BLaER1 treated with 17β-estradiol and CSF1 and Interleukin-3, amounts not matched to agents 10 nM and 100 nM (cell line): Measurements from ENCODE around the gene SH3D19.

Experiments used
- H3K27ac ChIP-seq, 11 experiments: shearing (Covaris generic); formaldehyde crosslinking; 2 replicates each; pipeline ENCODE4 v1.8.1; 2022
- H3K27me3 ChIP-seq, 11 experiments: shearing (Covaris generic); formaldehyde crosslinking; 2 replicates each; pipeline ENCODE4 v1.8.1; 2022
- H3K36me3 ChIP-seq, 11 experiments: shearing (Covaris generic); formaldehyde crosslinking; 2 replicates each; pipeline ENCODE4 v1.8.1; 2022
- H3K4me1 ChIP-seq, 10 experiments: shearing (Covaris generic); formaldehyde crosslinking; 2 replicates each; pipeline ENCODE4 v1.8.1; 2022
- H3K4me2 ChIP-seq, 11 experiments: shearing (Covaris generic); formaldehyde crosslinking; 2 replicates each; pipeline ENCODE4 v1.8.1; 2022
- H3K4me3 ChIP-seq, 10 experiments: shearing (Covaris generic); formaldehyde crosslinking; 2 replicates each; pipeline ENCODE4 v1.8.1; 2022
- H3K9ac ChIP-seq, 11 experiments: shearing (Covaris generic); formaldehyde crosslinking; 2 replicates each; pipeline ENCODE4 v1.8.1; 2022
- H3K9me3 ChIP-seq, 11 experiments: shearing (Covaris generic); formaldehyde crosslinking; replicated peaks in 1 of 11; 2 replicates each; pipeline ENCODE4 v1.8.1; 2022
- H4K20me1 ChIP-seq, 11 experiments: shearing (Covaris generic); formaldehyde crosslinking; 2 replicates each; pipeline ENCODE4 v1.8.1; 2022
- Cebpa-rat ChIP-seq, 11 experiments: shearing (Covaris generic); IDR thresholded peaks; 2 replicates each; pipeline ENCODE4 v1.8.1; 2022

SH3D19 gene

DNA sequence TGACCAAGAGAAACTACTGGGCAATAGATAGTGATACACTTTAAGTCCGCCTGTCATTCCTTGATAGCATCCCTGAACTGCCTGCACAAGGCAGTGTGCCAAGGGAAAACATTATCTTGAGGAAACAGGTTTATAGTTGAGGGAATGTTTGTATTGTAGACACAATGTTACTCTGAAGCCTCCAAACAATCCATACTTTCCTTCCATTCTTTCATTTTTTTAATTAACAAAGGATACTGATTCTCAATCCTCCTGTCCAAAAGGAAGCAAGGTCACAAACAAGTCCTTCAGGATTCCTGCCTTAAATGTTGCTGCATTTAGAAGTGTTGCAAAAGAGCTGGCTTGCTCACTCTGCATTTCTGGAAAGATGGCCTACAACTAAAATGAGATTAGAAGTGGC is 110.1 kb downstream of the SH3D19 start:
- no peak overlapping the region for H3K27ac ChIP-seq

DNA sequence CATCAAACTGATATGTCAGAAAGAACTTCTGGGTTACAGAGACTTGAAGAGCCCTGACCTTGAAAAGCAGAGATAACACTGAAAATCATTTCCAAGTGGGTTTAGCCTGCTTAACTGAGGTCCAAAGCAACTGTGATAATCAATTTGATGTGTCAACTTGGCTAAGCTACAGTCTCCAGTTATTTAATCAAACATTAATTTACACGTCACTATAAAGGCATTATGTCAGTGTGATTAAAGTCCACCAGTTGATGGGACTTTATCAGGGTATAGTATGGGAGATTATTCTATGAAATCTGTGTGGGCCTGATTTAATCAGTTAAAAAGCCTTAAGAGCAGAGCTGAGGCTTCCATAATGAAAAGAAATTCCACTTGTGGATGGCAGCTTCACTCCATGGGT is 117.5 kb downstream of the SH3D19 start:
- Histone ChIP-seq H3K27ac (no peak overlapping the region), H3K9ac (no peak overlapping the region), H3K4me2 (no peak overlapping the region), H3K4me1 (no peaks in the 10 kb centered on the region), H3K36me3 (no peaks in the 10 kb centered on the region), H3K9me3 (no peaks in the 10 kb centered on the region), H4K20me1 (no peaks in the 10 kb centered on the region), H3K4me3 (no peak overlapping the region), H3K27me3 (no peaks in the 10 kb centered on the region)
- no peak for TF ChIP-seq Cebpa-rat (IDR thresholded peaks at IDR 0.05)

More for the DNA sequence above, 110.1 kb downstream of the SH3D19 start:
- no peaks in the 10 kb centered on the region for H3K9me3 ChIP-seq
- H3K4me3 ChIP-seq: no peak overlapping the region
- TF ChIP-seq Cebpa-rat (IDR thresholded peaks at IDR 0.05): no peak
- no peaks in the 10 kb centered on the region for H3K36me3 ChIP-seq
- H3K4me1 ChIP-seq: no peaks in the 10 kb centered on the region
- no peaks in the 10 kb centered on the region for H4K20me1 ChIP-seq
- H3K27me3 ChIP-seq: no peaks in the 10 kb centered on the region
- no peak overlapping the region for H3K9ac ChIP-seq
- no peak overlapping the region for H3K4me2 ChIP-seq

DNA sequence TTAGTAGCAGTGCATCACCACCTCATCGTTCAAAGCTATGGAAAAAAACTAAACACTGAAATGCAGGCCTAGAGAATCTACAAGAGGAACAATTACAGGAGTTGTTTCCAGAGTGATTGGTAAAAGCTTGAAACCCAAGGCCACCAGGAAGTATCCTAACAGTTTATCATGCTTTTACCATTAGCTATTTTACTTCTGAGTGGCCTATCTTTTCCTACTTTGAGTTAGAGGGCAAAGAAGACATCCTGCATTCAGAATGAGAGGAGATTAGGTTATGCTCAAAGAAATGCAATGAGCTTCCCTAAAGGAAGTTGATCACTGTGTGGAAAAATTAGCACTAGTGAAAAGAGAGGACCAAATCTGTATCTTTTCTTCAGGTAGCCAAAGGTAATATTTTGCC is 118.2 kb downstream of the SH3D19 start:
- Histone ChIP-seq H3K9ac (no peak overlapping the region), H3K27ac (no peak overlapping the region), H4K20me1 (no peaks in the 10 kb centered on the region), H3K4me2 (no peak overlapping the region), H3K9me3 (no peaks in the 10 kb centered on the region), H3K36me3 (no peaks in the 10 kb centered on the region), H3K27me3 (no peaks in the 10 kb centered on the region), H3K4me3 (no peak overlapping the region), H3K4me1 (no peaks in the 10 kb centered on the region)
- TF ChIP-seq Cebpa-rat (IDR thresholded peaks at IDR 0.05): no peak

DNA sequence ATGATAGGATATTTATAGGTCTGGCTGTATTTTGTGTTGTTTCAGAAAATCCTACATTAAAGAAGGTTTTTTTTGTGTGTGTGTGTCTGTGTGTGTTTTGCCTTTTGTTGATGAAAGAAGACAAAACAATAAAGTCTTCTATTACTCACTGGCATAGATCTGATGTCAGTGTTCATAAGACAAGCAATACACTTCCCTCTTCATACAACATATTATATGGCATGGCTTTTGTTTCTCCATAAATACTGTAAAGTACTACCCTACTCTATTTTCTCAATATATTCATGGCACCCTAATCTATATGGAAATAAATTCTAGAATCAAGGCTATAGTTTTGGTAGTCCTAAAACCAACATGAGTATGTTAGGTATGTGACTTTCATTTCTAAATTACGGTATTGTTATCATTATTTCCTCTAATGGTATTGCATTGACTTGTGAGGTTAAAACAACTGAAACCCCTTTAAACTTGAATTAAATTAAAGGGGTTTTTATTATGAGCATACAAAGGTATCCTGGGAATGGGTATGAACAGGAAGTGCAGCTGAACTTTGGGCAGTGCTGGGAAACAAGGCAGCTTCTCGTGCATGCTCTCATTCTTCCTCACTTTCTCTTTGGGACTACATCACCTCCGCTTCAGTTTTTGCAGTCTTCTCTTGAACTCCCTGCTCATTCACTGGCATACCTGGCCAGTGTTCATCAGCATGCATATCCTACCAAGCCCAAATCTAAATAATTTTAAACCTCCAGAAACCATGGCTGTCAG is 119.0 kb downstream of the SH3D19 start:
- Histone ChIP-seq H3K27ac (no peak overlapping the region), H3K9me3 (no peaks in the 10 kb centered on the region), H3K27me3 (no peaks in the 10 kb centered on the region), H3K4me3 (no peak overlapping the region), H3K4me1 (no peaks in the 10 kb centered on the region), H3K4me2 (no peak overlapping the region), H3K9ac (no peak overlapping the region), H4K20me1 (no peaks in the 10 kb centered on the region), H3K36me3 (no peaks in the 10 kb centered on the region)
- no peak for TF ChIP-seq Cebpa-rat (IDR thresholded peaks at IDR 0.05)

DNA sequence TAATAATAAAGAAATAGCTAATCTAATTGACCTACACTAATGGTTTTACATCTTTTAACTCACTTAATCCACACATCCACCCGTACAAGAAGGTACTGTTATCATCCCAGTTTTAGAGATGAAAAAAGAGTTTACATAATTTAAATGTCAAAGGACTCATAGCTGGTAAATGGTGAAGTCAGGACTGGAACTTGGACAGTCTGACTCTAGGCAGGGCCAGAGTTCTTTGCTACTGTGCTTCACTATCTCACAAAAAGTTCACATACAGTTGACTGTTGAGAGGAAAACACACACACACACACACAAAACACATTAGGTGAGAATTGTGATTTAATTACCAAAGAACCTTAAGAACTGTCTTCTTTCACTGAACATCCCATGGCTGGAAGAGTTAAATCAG is 119.7 kb downstream of the SH3D19 start:
- Histone ChIP-seq H4K20me1 (no peaks in the 10 kb centered on the region), H3K4me3 (no peak overlapping the region), H3K4me1 (no peaks in the 10 kb centered on the region), H3K9ac (no peak overlapping the region), H3K4me2 (no peak overlapping the region), H3K27ac (no peak overlapping the region), H3K27me3 (no peaks in the 10 kb centered on the region), H3K9me3 (no peaks in the 10 kb centered on the region), H3K36me3 (no peaks in the 10 kb centered on the region)
- TF ChIP-seq Cebpa-rat (IDR thresholded peaks at IDR 0.05): no peak

DNA sequence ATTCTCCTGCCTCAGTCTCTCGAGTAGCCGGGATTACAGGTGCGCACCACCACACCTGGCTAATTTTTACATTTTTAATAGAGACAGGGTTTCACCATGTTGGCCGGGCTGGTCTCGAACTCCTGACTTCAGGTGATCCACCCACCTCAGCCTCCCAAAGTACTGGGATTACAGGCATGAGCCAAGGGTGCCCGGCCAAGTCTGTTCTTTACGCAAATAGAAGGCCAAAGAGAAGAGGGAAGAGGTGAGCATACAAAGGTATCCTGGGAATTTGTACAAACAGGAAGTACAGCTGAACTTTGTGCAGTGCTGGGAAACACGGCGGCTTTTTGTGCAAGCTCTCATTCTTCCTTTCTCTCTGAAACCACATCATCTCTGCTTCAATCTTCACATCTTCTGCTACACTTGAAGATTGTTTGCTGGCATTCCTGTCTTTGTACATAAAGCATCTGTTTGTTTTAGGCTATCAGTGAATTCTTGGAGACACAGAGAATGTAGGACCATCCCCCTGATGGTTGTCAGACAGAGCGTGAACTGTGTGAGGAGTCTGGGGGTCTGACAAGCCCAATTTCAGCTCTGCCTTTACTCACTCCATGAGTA is 120.4 kb downstream of the SH3D19 start:
- Histone ChIP-seq H3K4me2 (no peak overlapping the region), H3K4me3 (no peak overlapping the region), H4K20me1 (no peaks in the 10 kb centered on the region), H3K9ac (no peak overlapping the region), H3K36me3 (no peaks in the 10 kb centered on the region), H3K9me3 (no peaks in the 10 kb centered on the region), H3K27ac (no peak overlapping the region), H3K27me3 (no peaks in the 10 kb centered on the region), H3K4me1 (no peaks in the 10 kb centered on the region)
- TF ChIP-seq Cebpa-rat (IDR thresholded peaks at IDR 0.05): no peak

DNA sequence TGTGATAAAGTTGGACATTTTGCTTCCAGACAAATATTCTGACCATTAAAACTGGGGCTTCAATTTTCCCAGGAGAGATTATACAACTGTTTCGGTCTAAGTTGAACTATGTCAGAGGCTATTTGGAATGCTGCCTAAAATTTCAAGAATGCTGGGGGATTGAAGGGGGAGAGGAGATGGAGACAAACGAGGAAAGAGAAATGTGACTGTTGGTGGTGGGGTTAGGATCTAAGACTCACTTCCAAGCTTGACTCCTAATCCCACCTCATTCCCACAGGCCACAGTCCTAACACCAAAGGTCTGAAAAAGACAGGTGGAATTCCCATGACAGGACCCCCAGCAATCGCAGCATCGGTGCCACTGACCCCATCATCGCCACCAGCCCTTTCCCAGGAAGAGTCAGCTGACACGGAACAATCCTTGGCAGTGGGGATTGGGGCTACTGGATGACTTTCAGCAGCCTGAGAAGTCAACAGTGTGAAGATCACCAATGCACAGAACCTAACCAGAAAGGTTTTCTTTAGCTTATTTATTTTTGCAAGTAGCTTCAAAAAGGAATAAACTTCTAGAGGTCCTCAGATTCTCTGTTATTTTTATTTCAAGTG is 122.5 kb downstream of the SH3D19 start:
- Histone ChIP-seq H3K4me2 (no peak overlapping the region), H4K20me1 (no peaks in the 10 kb centered on the region), H3K27ac (no peak overlapping the region), H3K4me3 (no peak overlapping the region), H3K27me3 (no peaks in the 10 kb centered on the region), H3K4me1 (no peaks in the 10 kb centered on the region), H3K9ac (no peak overlapping the region), H3K9me3 (no peaks in the 10 kb centered on the region), H3K36me3 (no peaks in the 10 kb centered on the region)
- TF ChIP-seq Cebpa-rat (IDR thresholded peaks at IDR 0.05): no peak

DNA sequence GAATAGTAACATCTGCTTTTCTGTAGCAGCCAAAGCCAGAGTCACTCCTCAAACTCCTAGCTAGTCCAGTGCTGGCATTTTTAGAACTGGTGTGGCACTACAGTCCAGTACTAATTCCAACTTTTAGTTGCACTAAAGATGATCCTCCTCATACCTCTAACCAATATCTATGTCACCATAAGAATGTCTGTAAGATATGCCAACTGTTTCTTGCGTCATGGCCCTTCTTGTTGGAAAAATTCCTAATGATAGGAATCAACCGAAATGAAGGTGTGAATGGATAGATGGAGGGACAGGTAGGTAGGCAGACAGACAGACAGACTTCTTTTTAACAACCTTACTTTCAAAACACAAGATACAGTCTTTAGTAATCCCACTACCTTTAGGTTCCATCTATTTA is 123.0 kb downstream of the SH3D19 start:
- Histone ChIP-seq H3K9me3 (no peaks in the 10 kb centered on the region), H4K20me1 (no peaks in the 10 kb centered on the region), H3K36me3 (no peaks in the 10 kb centered on the region), H3K27ac (no peak overlapping the region), H3K9ac (no peak overlapping the region), H3K4me2 (no peak overlapping the region), H3K4me1 (no peaks in the 10 kb centered on the region), H3K27me3 (no peaks in the 10 kb centered on the region), H3K4me3 (no peak overlapping the region)
- TF ChIP-seq Cebpa-rat (IDR thresholded peaks at IDR 0.05): no peak

DNA sequence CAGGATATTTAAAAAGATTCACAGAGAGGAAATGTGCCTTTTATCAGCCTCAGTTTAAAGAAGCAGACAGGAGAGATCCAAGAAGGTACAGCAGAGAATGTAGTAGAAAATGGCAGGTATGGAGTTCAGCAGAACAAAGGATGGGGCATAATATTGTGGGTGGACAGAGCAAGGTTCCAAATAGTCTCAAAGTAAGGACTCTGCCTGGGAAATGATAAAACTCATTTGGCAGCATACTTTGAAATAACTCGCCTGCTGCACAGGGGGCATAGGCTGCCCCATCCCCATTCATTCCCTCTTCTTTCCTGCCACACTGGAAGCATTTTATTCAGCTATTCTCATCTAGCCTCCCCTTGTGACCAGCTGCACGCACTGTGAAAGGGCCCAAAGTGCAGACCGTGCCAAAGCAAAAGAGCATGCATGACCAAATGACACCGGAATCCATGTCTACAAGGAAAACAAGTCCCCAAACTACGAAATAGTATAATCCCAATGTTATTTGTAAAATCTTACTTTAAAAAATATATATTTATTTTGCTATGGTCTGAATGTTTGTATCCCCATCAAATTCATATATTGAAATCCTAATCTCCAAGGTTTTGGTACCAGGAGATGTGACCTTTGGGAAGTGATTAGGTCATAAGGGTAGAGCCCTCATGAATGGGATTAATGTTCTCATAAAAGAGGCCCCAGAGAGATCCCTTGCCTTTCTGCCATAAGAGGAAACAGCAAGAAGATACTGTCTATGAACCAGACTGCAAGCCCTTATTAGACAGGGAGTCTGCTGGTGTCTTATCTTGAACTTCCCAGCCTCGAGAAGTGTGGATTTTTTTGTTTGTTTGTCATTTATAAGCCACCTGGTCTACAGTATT is 125.8 kb downstream of the SH3D19 start:
- no peak overlapping the region for H3K4me3 ChIP-seq
- H3K9ac ChIP-seq: no peak overlapping the region
- no peak for TF ChIP-seq Cebpa-rat (IDR thresholded peaks at IDR 0.05)
- no peaks in the 10 kb centered on the region for H3K36me3 ChIP-seq
- no peaks in the 10 kb centered on the region for H3K27me3 ChIP-seq
- no peaks in the 10 kb centered on the region for H3K9me3 ChIP-seq
- H3K4me2 ChIP-seq: no peak overlapping the region
- H3K27ac ChIP-seq: no peak overlapping the region
- peaks cover 0 to 4% (median 0%) of the 10 kb centered on the region in 10 experiments; a peak in 1 of 20 replicates for H3K4me1 ChIP-seq
- H4K20me1 ChIP-seq: no peaks in the 10 kb centered on the region
